WERI-Rb-1 (cell line): ENCODE measurements around the gene EDARADD.
"Not testable (repeated sequence)": the region's sequence is repeated elsewhere in the genome, so short reads cannot be mapped to it uniquely, and the experiment has no call there.

Experiments used
- DNase-seq: peaks from one replicate; pipeline ENCODE4 v3.0.0-alpha.2; 2020
- H3K27ac ChIP-seq: fragments of 250-450 bp; sonication (Bioruptor Pico); 2 replicates; pipeline ENCODE4 v1.5.1; 2020; ENCODE audit warnings: mild to moderate bottlenecking, moderate library complexity
- H3K27me3 ChIP-seq: fragments of 250-450 bp; sonication (Bioruptor Pico); 2 replicates; pipeline ENCODE4 v1.5.1; 2021; ENCODE audit warnings: mild to moderate bottlenecking, low read depth, moderate library complexity; ENCODE audit not compliant: insufficient read depth, severe bottlenecking
- H3K36me3 ChIP-seq: fragments of 250-450 bp; sonication (Bioruptor Pico); 2 replicates; pipeline ENCODE4 v1.5.1; 2020; ENCODE audit warnings: mild to moderate bottlenecking, moderate library complexity
- H3K4me3 ChIP-seq: 2 replicates; pipeline ENCODE4 v1.5.1; 2011; ENCODE audit warnings: low read depth, mild to moderate bottlenecking, control low read depth, low read length
- H3K9me3 ChIP-seq: fragments of 250-450 bp; sonication (Bioruptor Pico); 2 replicates; pipeline ENCODE4 v1.5.1; 2021; ENCODE audit warnings: mild to moderate bottlenecking, moderate library complexity; ENCODE audit not compliant: severe bottlenecking
- CTCF ChIP-seq: IDR thresholded peaks from 2 replicates; pipeline ENCODE4 v1.5.1; 2011; ENCODE audit warnings: low read depth, mild to moderate bottlenecking, control low read depth, inconsistent platforms, low read length

The EDARADD gene

GRCh38 chr1:236460103-236460502 lies 66.0 kb downstream of the EDARADD start:
- Histone ChIP-seq H3K36me3 (no peaks in the 10 kb centered on the region), H3K9me3 (no peaks in the 10 kb centered on the region), H3K27ac (no peak overlapping the region), H3K4me3 (no peak overlapping the region), H3K27me3 (no peaks in the 10 kb centered on the region)
- DNase-seq = no peak
- no peak for TF ChIP-seq CTCF

GRCh38 chr1:236464197-236464596 lies 70.1 kb downstream of the EDARADD start:
- DNase-seq, H3K27ac ChIP-seq, H3K9me3 ChIP-seq, H3K27me3 ChIP-seq, H3K4me3 ChIP-seq, H3K36me3 ChIP-seq: not testable (repeated sequence)

- Histone ChIP-seq H3K4me3 (no peak overlapping the region), H3K9me3 (no peaks in the 10 kb centered on the region), H3K27ac (no peak overlapping the region), H3K36me3 (no peaks in the 10 kb centered on the region), H3K27me3 (no peaks in the 10 kb centered on the region)
- no peak for DNase-seq
- no peak for TF ChIP-seq CTCF
Observed at GRCh38 chr1:236465231-236465958, 71.3 kb downstream of the EDARADD start.

GRCh38 chr1:236465959-236466303 lies 71.8 kb downstream of the EDARADD start:
- no peaks in the 10 kb centered on the region for H3K27me3 ChIP-seq
- no peaks in the 10 kb centered on the region for H3K36me3 ChIP-seq
- H3K27ac ChIP-seq = no peak overlapping the region
- DNase-seq = no peak
- TF ChIP-seq CTCF = no peak
- no peak overlapping the region for H3K4me3 ChIP-seq
- no peaks in the 10 kb centered on the region for H3K9me3 ChIP-seq

GRCh38 chr1:236467327-236467641 lies 73.2 kb downstream of the EDARADD start:
- Histone ChIP-seq H3K27ac (no peak overlapping the region), H3K27me3 (no peaks in the 10 kb centered on the region), H3K9me3 (no peaks in the 10 kb centered on the region), H3K36me3 (no peaks in the 10 kb centered on the region), H3K4me3 (no peak overlapping the region)
- TF ChIP-seq CTCF = no peak
- no peak for DNase-seq

- Histone ChIP-seq H3K27me3 (no peaks in the 10 kb centered on the region), H3K27ac (no peak overlapping the region), H3K36me3 (no peaks in the 10 kb centered on the region), H3K4me3 (no peak overlapping the region), H3K9me3 (no peaks in the 10 kb centered on the region)
- no peak for TF ChIP-seq CTCF
- DNase-seq = no peak
Observed at GRCh38 chr1:236468625-236469024, 74.5 kb downstream of the EDARADD start.
